GM10266 (cell line): ENCODE results near the gene AGFG2.

Experiments
- DNase-seq: peaks from one replicate; pipeline ENCODE4 v3.0.0; 2012; ENCODE audit errors: extremely low spot score
- TF ChIP-seq, protein P1 (sequence below): IDR thresholded peaks from 2 replicates; pipeline ENCODE4 v1.5.1; 2012; ENCODE audit warnings: mild to moderate bottlenecking, low read depth; ENCODE audit not compliant: control insufficient read depth, insufficient read depth; ENCODE audit errors: missing control alignments

Gene AGFG2

DNA sequence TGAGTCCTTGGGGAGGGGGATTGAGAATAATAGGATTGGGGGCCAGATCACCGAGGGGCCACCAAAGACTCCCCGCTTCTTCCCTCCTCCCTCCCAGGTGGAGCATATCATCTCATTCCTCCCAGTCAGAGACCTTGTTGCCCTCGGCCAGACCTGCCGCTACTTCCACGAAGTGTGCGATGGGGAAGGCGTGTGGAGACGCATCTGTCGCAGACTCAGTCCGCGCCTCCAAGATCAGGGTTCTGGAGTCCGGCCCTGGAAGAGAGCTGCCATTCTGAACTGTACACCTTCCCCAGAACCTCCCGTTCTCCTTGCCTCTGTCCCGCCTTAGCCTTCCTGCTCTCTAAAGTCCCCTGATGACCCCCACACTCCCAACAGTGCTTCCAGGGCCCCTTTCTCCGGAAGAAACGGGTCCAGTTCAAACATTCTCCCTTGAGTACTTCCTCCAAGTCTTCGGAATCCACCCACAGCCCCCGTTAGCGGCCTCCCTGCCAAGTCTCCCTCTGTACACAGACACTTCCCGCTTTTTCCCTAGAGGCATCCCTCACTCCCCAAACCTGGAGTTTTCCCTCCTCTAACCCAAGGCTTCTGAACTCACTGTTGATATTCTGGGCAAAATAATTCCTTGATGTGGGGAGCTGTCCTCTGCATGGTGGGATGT is 51.2 kb downstream of the AGFG2 start:
- no peak for DNase-seq
- TF ChIP-seq, protein P1, sequence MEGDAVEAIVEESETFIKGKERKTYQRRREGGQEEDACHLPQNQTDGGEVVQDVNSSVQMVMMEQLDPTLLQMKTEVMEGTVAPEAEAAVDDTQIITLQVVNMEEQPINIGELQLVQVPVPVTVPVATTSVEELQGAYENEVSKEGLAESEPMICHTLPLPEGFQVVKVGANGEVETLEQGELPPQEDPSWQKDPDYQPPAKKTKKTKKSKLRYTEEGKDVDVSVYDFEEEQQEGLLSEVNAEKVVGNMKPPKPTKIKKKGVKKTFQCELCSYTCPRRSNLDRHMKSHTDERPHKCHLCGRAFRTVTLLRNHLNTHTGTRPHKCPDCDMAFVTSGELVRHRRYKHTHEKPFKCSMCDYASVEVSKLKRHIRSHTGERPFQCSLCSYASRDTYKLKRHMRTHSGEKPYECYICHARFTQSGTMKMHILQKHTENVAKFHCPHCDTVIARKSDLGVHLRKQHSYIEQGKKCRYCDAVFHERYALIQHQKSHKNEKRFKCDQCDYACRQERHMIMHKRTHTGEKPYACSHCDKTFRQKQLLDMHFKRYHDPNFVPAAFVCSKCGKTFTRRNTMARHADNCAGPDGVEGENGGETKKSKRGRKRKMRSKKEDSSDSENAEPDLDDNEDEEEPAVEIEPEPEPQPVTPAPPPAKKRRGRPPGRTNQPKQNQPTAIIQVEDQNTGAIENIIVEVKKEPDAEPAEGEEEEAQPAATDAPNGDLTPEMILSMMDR, result no peak

DNA sequence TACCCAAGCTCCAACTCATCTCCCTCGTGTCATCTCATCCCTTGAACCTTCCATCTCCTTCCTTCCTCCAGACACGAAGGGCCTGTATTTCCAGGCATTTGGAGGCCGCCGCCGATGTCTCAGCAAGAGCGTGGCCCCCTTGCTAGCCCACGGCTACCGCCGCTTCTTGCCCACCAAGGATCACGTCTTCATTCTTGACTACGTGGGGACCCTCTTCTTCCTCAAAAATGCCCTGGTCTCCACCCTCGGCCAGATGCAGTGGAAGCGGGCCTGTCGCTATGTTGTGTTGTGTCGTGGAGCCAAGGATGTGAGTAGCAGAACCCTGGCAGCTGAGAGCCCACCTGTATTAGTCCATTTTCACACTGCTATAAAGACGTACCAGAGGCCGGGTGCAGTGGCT is 52.6 kb downstream of the AGFG2 start:
- TF ChIP-seq, protein P1, result no peak
- no peak for DNase-seq

DNA sequence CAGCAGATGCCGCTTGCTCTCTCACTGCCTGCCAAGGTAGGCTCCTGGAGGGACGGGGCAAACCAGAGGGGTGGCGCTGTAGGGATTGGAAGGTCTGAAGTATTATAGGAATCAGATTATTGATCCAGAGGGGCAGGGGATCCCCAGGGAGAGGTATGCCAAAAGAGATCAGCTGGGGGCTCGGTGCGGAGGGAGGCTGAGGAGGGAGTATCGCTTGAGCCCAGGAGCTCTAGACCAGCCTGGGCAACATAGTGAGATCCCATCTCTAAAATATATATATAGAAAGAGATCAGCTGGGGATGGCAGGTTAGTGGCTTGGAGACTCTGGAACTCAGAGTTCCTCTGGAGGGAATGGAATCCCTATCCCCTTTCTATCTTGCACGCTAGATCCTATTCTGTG is 56.2 kb downstream of the AGFG2 start:
- TF ChIP-seq, protein P1, result no peak
- no peak for DNase-seq

DNA sequence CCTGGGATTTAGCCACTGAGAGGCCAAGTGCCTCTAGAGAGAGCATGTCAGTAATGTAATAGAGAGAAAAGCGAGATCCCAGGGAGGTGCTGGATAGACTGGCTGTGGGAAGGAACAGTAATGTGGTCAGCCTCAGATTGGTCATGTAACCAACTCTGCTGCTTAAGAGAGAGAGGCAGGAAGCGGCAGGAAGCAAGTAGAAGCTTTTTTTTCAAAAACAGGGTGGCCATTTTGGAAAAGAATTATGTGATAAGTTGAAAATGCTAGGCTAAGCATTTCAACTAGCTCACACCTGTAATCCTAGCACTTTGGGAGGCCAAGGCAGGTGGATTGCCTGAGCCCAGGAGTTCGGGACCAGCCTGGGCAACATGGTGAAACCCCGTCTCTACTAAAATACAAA is 59.4 kb downstream of the AGFG2 start:
- TF ChIP-seq, protein P1, result no peak
- DNase-seq, result no peak

DNA sequence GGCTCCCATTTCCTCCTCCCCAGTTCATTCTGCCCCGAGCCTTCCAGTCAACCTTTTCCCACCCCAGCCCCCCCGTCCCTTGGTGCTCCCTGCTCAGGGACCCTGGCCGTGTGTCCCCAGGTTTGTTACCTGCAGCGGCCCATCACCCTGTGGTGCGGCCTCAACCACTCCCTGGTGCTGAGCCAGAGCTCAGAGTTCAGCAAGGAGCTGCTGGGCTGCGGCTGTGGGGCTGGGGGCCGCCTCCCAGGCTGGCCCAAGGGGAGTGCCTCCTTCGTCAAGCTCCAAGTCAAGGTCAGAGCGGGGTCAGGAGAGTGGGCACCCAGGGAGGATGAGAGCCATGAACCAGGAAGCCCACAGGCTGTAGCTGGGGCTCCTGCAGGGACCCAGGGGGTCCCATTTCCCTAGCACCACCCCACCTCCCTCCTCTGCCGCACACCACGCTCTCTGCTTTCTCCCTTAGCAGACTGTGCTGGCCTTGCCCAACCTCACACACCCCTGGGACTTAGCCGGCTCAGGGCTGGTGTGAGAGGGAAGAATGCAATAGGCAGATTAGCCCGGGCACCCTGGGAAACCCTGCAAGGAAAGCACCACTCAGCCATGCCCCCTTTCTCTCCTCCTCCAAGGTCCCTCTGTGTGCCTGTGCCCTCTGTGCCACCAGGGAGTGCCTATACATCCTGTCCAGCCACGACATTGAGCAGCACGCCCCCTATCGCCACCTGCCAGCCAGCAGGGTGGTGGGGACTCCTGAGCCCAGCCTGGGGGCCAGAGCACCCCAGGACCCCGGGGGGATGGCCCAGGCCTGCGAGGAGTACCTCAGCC is 61.1 kb downstream of the AGFG2 start:
- no peak for DNase-seq
- TF ChIP-seq, protein P1, result peak; percentile 33

DNA sequence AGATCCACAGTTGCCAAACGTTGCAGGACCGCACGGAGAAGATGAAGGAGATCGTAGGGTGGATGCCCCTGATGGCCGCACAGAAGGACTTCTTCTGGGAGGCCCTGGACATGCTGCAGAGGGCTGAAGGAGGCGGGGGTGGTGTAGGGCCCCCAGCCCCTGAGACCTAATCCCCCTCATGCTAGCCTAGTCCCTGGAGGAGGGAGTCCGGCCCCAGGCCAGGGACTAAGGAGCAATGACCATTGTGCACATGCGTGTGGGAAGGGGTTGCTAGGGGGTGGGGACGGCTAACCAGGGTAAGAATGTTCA is 61.7 kb downstream of the AGFG2 start:
- DNase-seq, result no peak
- TF ChIP-seq, protein P1, result no peak
